Measurements from ENCODE around the gene C6orf141.
A peak's percentile ranks its signal among the peaks of the same experiment; 100 is the strongest.

The C6orf141 gene

DNA sequence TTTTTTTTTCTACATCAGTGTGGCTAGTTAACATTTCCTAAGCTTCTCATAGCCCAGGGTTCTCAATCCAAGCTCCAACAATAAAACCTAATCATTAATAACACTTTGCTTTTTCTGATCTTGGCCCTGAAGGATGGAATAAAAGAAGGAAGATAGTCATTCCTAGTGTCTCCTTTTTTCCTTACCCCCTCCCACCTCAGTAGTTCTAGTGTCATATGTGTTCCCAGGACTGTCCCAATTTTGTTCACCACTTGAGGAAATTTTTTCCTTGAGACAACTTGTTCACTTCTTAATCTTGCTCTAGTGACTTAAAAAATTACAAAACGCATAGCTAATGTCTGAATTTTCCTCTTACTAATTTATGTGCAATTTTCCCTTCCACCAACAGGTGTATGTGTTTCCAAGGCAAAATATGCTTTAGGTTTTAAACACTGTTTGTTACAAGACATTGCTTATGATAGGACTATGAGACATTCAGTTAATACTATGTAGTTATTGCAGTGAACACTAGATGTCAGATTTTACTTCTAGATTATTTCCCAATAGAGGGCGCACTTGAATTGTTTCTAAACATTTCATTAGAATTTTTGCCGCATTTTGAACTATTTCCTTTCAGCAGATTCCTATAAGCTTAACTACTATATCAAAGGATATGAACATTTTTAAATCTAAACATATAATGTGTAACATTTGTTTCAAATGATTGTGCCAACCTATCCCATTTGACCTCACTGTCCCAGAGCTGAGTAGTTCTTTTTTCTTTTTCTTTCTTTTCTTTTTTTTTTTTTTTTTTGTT, 18.5 kb upstream of the C6orf141 start:
- no peak overlapping the region for H3K4me3 ChIP-seq (ENCODE audit: low read depth, low read length)
- DNase-seq (ENCODE audit: low read depth): no peak

DNA sequence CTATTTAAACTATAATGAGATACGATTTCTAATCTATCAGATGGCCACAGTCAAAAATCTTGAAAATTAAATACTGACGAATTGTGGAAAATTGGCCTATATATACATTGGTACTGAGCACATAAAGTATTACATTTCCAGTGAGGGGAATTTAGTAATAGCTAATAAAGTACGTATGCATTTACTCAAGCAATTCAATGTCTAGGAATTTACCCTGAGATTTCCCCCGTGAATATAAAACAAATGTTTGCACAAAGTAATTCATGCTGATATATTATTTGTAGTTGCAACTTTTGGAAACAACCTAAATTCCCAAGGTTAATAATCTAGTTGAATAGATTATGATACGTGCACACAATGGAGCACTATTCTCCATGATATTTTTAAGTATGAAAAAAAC, 14.7 kb upstream of the C6orf141 start:
- DNase-seq (ENCODE audit: low read depth): no peak
- H3K4me3 ChIP-seq (ENCODE audit: low read depth, low read length): no peak overlapping the region

DNA sequence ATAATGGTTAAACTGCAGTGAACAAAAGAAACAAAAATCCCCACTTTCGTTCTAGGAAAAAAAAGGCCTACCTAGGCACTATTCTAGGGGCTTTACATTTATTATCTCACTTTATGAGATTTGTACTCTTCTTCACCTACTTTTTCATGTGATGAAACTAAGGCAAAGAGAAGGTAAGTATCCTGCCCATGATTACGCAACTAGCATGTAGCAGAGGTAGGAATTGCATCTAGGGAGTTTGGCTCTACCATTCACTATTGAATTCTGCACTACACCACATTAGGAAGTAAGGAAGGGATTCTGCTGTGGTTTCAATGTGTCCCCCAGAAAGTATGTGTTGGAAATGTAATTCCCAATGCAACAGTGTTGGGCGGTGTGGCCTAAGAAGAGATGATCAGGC, 11.4 kb upstream of the C6orf141 start:
- DNase-seq (ENCODE audit: low read depth): no peak
- H3K4me3 ChIP-seq (ENCODE audit: low read depth, low read length): no peak overlapping the region

DNA sequence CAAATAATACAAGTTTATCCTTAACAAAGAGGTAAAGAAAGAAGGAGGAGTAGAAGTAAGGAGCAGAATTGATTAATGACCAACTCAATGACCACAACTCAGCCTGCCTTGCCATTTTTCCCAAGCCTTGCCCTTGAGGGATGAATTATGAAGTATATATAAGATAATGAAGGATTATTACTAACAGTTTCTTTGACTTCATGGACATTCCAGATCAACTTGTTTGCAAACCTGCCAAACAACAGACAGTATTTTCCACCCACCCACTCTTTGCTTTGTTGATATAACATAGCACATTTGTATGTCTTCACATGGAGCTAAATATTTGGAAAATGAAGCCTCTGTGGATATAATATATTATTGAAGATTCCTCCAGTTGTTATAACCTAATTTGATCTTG, 9.9 kb upstream of the C6orf141 start:
- DNase-seq (ENCODE audit: low read depth): no peak
- no peak overlapping the region for H3K4me3 ChIP-seq (ENCODE audit: low read depth, low read length)

DNA sequence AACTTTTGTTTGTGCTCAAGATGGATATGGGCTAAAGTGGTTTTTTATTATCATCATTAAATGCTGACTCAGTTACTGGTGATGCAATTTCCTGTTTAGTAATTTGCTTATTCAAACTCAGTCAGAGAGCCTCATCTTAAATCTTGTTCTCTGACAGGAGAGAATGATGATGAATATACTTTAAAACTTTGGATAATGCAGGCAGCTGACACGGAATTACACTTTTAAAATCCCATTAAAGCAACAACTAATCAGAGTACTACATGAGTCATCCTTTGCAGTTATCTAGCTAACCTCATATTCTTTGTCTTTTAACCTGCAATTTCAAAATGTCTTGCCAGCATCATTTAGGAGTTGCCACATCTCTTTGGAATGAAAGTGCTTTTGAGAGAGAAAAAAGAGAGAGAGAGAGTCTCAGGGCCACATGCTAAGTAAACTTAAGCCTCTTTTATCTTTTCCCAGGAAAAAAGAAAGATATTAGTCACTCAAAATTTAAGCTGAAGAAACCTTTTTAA, 9.2 kb upstream of the C6orf141 start:
- peak; percentile 88 for DNase-seq (ENCODE audit: low read depth)

DNA sequence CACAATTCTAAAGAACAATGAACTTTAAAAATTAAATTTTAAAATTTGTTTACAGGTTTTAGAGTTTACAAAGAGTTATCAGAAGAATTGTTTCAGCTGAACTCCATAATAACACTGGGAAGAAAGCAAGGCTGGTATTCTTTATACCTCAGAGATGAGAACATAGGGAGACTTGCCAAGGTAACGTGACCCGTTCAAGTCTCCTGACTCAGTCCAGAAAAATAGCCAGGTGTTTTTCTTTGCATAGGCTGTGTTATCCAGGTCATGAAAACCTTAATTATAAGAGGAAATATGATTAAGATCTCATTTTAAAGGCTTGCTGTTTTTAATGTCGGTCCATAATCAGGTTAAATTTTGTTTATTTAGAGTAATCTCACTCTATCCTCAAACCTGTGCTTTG, 8.5 kb upstream of the C6orf141 start:
- no peak for DNase-seq (ENCODE audit: low read depth)
- H3K4me3 ChIP-seq (ENCODE audit: low read depth, low read length): no peak overlapping the region

More for the DNA sequence above, 9.2 kb upstream of the C6orf141 start:
- no peak overlapping the region for H3K4me3 ChIP-seq (ENCODE audit: low read depth, low read length)

DNA sequence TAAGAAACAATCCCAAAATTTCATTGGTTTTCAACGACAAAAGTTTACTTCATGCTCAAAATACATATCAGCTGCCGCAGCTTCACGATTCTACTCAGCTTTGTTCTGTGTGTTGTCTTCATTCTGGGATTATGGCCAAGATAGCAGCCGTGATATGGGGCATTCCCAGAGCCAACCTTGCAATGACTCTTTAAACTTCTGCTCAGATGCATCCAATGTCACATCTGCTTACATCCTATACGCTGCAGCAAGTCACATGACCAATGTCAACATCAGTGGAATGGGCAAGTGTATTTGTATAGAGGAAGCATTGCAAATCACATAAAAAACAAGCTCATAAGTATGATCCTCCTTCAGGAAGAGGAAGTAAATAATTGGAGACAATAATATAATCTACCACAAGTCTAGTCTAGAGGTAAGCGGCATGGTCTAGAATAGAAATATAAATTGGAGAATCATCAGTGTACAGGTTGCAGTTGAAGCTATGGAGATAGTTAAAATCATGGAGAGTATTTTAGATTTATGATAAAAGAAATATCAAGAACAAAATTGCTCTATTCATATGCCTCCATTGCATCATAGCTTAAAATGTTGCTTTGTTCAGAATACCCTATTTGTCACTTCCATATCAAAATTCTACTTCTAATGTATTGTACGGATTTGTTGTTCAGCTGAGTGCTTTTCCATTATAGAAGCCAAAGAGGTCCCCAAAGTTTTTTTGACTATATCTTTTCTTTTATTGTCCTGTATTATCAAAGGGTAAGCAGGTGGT, 7.2 kb upstream of the C6orf141 start:
- H3K4me3 ChIP-seq (ENCODE audit: low read depth, low read length): no peak overlapping the region
- no peak for DNase-seq (ENCODE audit: low read depth)

DNA sequence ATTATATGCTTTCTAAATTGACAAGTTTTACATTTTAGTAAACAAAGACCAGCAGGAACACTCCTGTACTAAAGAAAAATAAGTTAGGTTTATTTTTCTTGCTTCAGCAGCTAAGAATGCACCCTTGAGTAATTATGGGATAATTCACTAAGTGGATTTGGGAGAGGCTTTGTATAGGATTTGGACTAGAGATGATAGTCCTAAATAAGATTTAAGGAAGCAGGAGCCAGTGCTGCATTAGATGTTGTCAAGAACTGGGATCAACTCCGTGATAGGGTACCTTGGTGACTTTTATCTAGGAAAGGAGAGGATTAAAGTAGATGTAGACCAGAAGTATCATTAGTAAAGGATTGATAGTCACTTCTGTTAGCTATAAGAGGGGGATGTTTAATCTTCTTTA, 4.1 kb upstream of the C6orf141 start:
- no peak overlapping the region for H3K4me3 ChIP-seq (ENCODE audit: low read depth, low read length)
- DNase-seq (ENCODE audit: low read depth): no peak

GRCh38 chr6:49548613-49549304, 1.7 kb upstream of the C6orf141 start:
- no peak overlapping the region for H3K4me3 ChIP-seq (ENCODE audit: low read depth, low read length)
- no peak for DNase-seq (ENCODE audit: low read depth)

DNA sequence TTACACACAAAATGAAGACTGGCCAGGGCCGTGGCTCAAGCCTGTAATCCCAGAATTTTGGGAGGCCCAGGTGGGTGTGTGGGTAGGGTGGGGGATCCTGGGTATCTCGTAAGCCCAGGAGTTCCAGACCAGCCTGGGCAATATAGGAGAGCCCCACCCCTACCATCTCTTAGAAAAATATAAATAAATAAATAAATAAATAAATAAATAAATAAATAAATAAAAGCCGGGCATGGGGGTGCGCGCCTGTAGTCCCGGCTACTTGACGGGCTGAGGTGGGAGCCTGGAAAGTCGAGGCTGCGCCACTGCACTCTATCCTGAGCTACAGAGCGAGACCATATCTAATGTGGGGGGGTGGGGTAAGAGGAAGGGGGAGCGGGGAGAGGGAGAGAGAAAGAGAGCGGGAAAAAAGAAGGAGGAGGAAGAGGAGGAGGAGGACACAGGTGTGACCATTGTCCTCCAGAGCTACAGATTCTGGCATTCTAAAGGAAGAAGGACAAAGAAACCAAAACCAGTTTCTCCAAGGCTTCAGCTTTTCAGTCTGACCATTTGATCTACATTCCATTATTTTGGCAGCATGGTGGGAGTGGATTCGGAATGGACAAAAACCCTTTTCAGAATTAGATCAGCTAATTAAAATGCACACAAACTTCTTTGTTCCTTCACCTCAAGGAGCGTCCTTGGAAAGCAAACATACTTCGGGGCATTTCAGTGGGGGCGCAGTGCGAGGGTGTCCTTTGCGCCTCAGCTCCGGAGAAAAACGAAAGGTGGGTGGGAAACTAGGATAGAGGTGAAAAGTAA, 577 bp upstream of the C6orf141 start:
- H3K4me3 ChIP-seq (ENCODE audit: low read depth, low read length): peak overlapping the region; percentile 42
- DNase-seq (ENCODE audit: low read depth): no peak

- H3K4me3 ChIP-seq (ENCODE audit: low read depth, low read length): peak overlapping the region; percentile 42
- no peak for DNase-seq (ENCODE audit: low read depth)
Measured at GRCh38 chr6:49551078-49551865, 804 bp downstream of the C6orf141 start.

DNA sequence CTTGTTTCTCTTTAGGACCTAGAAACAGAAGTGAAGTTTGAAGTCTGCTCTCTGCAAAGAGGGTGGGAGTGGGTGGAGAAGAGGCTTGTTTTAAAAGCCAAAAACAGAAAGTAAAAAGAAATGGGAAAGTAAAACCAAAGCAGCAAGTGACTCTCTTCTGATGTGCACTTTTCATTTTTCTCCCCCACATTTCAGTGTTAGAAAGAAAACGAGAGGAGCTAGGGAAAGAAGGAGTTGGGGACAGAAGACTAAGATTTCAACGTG, 1.3 kb downstream of the C6orf141 start:
- no peak for DNase-seq (ENCODE audit: low read depth)

GRCh38 chr6:49552596-49552995, 2.1 kb downstream of the C6orf141 start:
- no peak overlapping the region for H3K4me3 ChIP-seq (ENCODE audit: low read depth, low read length)
- no peak for DNase-seq (ENCODE audit: low read depth)

More for the DNA sequence above, 1.3 kb downstream of the C6orf141 start:
- peak overlapping the region; percentile 42 for H3K4me3 ChIP-seq (ENCODE audit: low read depth, low read length)

- DNase-seq (ENCODE audit: low read depth): no peak
- no peak overlapping the region for H3K4me3 ChIP-seq (ENCODE audit: low read depth, low read length)
Measured at GRCh38 chr6:49553384-49553783, 2.9 kb downstream of the C6orf141 start.

GRCh38 chr6:49555951-49556350, 5.5 kb downstream of the C6orf141 start:
- H3K4me3 ChIP-seq (ENCODE audit: low read depth, low read length): no peak overlapping the region
- no peak for DNase-seq (ENCODE audit: low read depth)

- H3K4me3 ChIP-seq (ENCODE audit: low read depth, low read length): no peak overlapping the region
- DNase-seq (ENCODE audit: low read depth): no peak
Measured at GRCh38 chr6:49556429-49556837, 6.0 kb downstream of the C6orf141 start.

- H3K4me3 ChIP-seq (ENCODE audit: low read depth, low read length): no peak overlapping the region
- no peak for DNase-seq (ENCODE audit: low read depth)
Measured at GRCh38 chr6:49557177-49557576, 6.7 kb downstream of the C6orf141 start.

- no peak overlapping the region for H3K4me3 ChIP-seq (ENCODE audit: low read depth, low read length)
- DNase-seq (ENCODE audit: low read depth): no peak
Measured at GRCh38 chr6:49558238-49558637, 7.8 kb downstream of the C6orf141 start.
